SK-N-SH treated with all-trans-retinoic acid at 6 μM for 48 hours (cell line): ENCODE measurements around the gene ATXN2L.
A peak's percentile ranks its signal among the peaks of the same experiment; 100 is the strongest.

ENCODE experiments used
- ATAC-seq: fragments of 200-7000 bp; cut with Tn5 transposase; 3 replicates; pipeline ENCODE4 v1.9.1; 2020; ENCODE audit warnings: mild to moderate bottlenecking, moderate library complexity
- ARNTL ChIP-seq: fragments of 450-650 bp; formaldehyde crosslinking; IDR thresholded peaks from 2 replicates; pipeline ENCODE4 v1.5.0; 2020; ENCODE audit warnings: low read depth, mild to moderate bottlenecking, moderate library complexity, borderline replicate concordance
- BACH2 ChIP-seq: fragments of 250-450 bp; sonication (Bioruptor Pico); IDR thresholded peaks from 2 replicates; pipeline ENCODE4 v1.9.0; 2021; ENCODE audit warnings: mild to moderate bottlenecking, borderline replicate concordance
- CSDC2 ChIP-seq: fragments of 250-450 bp; sonication (Bioruptor Pico); IDR thresholded peaks from 2 replicates; pipeline ENCODE4 v1.5.0; 2020; ENCODE audit warnings: mild to moderate bottlenecking, moderate library complexity
- ESRRG ChIP-seq: fragments of 250-450 bp; sonication (Bioruptor Pico); IDR thresholded peaks from 2 replicates; pipeline ENCODE4 v1.6.1; 2021; ENCODE audit warnings: mild to moderate bottlenecking
- GLIS3 ChIP-seq: fragments of 250-450 bp; sonication (Bioruptor Pico); IDR thresholded peaks from 2 replicates; pipeline ENCODE4 v1.5.0; 2020; ENCODE audit warnings: mild to moderate bottlenecking, moderate library complexity
- ISL1 ChIP-seq: fragments of 250-450 bp; sonication (Bioruptor Pico); IDR thresholded peaks from 2 replicates; pipeline ENCODE4 v2.1.2; 2022; ENCODE audit warnings: mild to moderate bottlenecking, moderate library complexity
- OSR1 ChIP-seq: fragments of 250-450 bp; sonication (Bioruptor Pico); IDR thresholded peaks from 2 replicates; pipeline ENCODE4 v1.8.0; 2022; ENCODE audit warnings: moderate library complexity, mild to moderate bottlenecking, inconsistent platforms
- PPARA ChIP-seq: fragments of 250-450 bp; sonication (Bioruptor Pico); IDR thresholded peaks from 2 replicates; pipeline ENCODE4 v1.5.0; 2020; ENCODE audit warnings: mild to moderate bottlenecking, borderline replicate concordance
- RARB ChIP-seq: fragments of 250-450 bp; sonication (Bioruptor Pico); IDR thresholded peaks from 2 replicates; pipeline ENCODE4 v1.8.0; 2021; ENCODE audit warnings: mild to moderate bottlenecking, moderate library complexity
- SNAI2 ChIP-seq: fragments of 250-450 bp; sonication (Bioruptor Pico); IDR thresholded peaks from 2 replicates; pipeline ENCODE4 v1.5.0; 2020; ENCODE audit warnings: mild to moderate bottlenecking, moderate library complexity
- TOX ChIP-seq: fragments of 250-450 bp; sonication (Bioruptor Pico); IDR thresholded peaks from 2 replicates; pipeline ENCODE4 v1.8.0; 2021; ENCODE audit warnings: mild to moderate bottlenecking, moderate library complexity, borderline replicate concordance
- ZC3H10 ChIP-seq: fragments of 250-450 bp; sonication (Bioruptor Pico); IDR thresholded peaks from 2 replicates; pipeline ENCODE4 v1.5.1; 2021; ENCODE audit warnings: mild to moderate bottlenecking, moderate library complexity
- ZFP3 ChIP-seq: fragments of 250-450 bp; sonication (Bioruptor Pico); IDR thresholded peaks from 2 replicates; pipeline ENCODE4 v1.5.0; 2020; ENCODE audit warnings: mild to moderate bottlenecking, moderate library complexity
- ZFP30 ChIP-seq: fragments of 450-650 bp; formaldehyde crosslinking; IDR thresholded peaks from 2 replicates; pipeline ENCODE4 v1.5.0; 2022; ENCODE audit warnings: mild to moderate bottlenecking, moderate library complexity
- ZNF565 ChIP-seq: fragments of 450-650 bp; formaldehyde crosslinking; conservative IDR thresholded peaks from 2 replicates; pipeline ENCODE4 v1.5.0; 2020; ENCODE audit warnings: low read depth, mild to moderate bottlenecking, moderate library complexity
- ZNF70 ChIP-seq: fragments of 450-650 bp; formaldehyde crosslinking; IDR thresholded peaks from 2 replicates; pipeline ENCODE4 v1.5.0; 2020; ENCODE audit warnings: mild to moderate bottlenecking, moderate library complexity
- ZNF8 ChIP-seq: fragments of 450-650 bp; formaldehyde crosslinking; IDR thresholded peaks from 2 replicates; pipeline ENCODE4 v1.5.0; 2020; ENCODE audit warnings: mild to moderate bottlenecking, moderate library complexity
- TF ChIP-seq, protein P1 (sequence below): fragments of 250-450 bp; sonication (Bioruptor Pico); IDR thresholded peaks from 2 replicates; pipeline ENCODE4 v1.5.0; 2020; ENCODE audit warnings: mild to moderate bottlenecking, moderate library complexity
- TF ChIP-seq, protein P2 (sequence below): fragments of 250-450 bp; sonication (Bioruptor Pico); IDR thresholded peaks from 2 replicates; pipeline ENCODE4 v1.8.0; 2020; ENCODE audit warnings: mild to moderate bottlenecking, moderate library complexity, borderline replicate concordance
- TF ChIP-seq, protein P3 (sequence below): fragments of 250-450 bp; sonication (Bioruptor Pico); IDR thresholded peaks from 2 replicates; pipeline ENCODE4 v1.5.1; 2021; ENCODE audit warnings: mild to moderate bottlenecking, moderate library complexity
- TF ChIP-seq, protein P4 (sequence below): fragments of 250-450 bp; sonication (Bioruptor Pico); IDR thresholded peaks from 2 replicates; pipeline ENCODE4 v1.5.1; 2020; ENCODE audit warnings: low read depth, mild to moderate bottlenecking, moderate library complexity

ATXN2L gene

DNA sequence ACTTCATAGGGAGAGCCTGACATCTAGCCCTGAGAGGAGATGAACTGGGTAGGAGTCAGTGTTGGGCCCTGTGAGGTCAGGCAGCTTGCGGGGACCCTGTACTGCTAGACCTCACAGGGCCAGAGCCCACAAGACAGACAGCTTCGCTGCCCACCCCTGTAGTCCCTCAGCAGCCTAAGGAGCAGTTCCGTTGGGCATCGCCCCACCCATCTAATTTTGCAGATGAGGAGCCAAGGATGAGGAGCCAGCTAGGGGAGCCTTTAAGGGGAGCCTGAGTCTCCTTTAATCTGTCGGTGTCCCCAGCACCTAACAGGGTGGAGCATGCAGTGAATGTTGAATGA lies 24.1 kb downstream of the ATXN2L start:
- no peak for TF ChIP-seq TOX (CRISPR knock-in tag)
- TF ChIP-seq, protein P1, sequence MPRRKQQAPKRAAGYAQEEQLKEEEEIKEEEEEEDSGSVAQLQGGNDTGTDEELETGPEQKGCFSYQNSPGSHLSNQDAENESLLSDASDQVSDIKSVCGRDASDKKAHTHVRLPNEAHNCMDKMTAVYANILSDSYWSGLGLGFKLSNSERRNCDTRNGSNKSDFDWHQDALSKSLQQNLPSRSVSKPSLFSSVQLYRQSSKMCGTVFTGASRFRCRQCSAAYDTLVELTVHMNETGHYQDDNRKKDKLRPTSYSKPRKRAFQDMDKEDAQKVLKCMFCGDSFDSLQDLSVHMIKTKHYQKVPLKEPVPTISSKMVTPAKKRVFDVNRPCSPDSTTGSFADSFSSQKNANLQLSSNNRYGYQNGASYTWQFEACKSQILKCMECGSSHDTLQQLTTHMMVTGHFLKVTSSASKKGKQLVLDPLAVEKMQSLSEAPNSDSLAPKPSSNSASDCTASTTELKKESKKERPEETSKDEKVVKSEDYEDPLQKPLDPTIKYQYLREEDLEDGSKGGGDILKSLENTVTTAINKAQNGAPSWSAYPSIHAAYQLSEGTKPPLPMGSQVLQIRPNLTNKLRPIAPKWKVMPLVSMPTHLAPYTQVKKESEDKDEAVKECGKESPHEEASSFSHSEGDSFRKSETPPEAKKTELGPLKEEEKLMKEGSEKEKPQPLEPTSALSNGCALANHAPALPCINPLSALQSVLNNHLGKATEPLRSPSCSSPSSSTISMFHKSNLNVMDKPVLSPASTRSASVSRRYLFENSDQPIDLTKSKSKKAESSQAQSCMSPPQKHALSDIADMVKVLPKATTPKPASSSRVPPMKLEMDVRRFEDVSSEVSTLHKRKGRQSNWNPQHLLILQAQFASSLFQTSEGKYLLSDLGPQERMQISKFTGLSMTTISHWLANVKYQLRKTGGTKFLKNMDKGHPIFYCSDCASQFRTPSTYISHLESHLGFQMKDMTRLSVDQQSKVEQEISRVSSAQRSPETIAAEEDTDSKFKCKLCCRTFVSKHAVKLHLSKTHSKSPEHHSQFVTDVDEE (CRISPR knock-in tag) = no peak
- TF ChIP-seq ZNF70 (CRISPR knock-in tag) = no peak
- TF ChIP-seq CSDC2 = no peak
- TF ChIP-seq, protein P2, sequence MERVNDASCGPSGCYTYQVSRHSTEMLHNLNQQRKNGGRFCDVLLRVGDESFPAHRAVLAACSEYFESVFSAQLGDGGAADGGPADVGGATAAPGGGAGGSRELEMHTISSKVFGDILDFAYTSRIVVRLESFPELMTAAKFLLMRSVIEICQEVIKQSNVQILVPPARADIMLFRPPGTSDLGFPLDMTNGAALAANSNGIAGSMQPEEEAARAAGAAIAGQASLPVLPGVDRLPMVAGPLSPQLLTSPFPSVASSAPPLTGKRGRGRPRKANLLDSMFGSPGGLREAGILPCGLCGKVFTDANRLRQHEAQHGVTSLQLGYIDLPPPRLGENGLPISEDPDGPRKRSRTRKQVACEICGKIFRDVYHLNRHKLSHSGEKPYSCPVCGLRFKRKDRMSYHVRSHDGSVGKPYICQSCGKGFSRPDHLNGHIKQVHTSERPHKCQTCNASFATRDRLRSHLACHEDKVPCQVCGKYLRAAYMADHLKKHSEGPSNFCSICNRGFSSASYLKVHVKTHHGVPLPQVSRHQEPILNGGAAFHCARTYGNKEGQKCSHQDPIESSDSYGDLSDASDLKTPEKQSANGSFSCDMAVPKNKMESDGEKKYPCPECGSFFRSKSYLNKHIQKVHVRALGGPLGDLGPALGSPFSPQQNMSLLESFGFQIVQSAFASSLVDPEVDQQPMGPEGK (CRISPR knock-in tag) = no peak
- no peak for TF ChIP-seq GLIS3 (CRISPR knock-in tag)
- no peak for TF ChIP-seq ZNF565 (CRISPR knock-in tag)
- no peak for TF ChIP-seq ZFP30
- TF ChIP-seq RARB (CRISPR knock-in tag) = no peak
- peak; percentile 34 for ATAC-seq

DNA sequence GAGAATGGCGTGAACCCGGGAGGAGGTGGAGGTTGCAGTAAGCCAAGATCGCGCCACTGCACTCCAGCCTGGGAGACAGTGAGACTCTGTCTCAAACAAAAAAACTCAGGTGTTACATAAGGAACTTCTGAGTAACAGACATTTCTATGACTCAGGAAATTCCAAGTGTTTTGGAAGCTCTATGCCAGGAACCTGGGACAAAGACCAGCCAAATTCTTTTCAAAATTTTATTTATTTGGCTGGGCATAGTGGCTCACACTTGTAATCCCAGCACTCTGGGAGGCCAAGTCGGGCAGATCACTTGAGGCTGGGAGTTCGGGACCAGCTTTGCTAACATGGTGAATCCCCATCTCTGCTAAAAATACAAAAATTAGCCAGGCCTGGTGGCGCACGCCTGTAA lies 35.6 kb downstream of the ATXN2L start:
- TF ChIP-seq ZNF565 (CRISPR knock-in tag) = no peak
- TF ChIP-seq BACH2 = no peak
- no peak for TF ChIP-seq ZNF8
- no peak for TF ChIP-seq ESRRG
- TF ChIP-seq, all 23 proteins: peak for 0
- ATAC-seq = no peak

DNA sequence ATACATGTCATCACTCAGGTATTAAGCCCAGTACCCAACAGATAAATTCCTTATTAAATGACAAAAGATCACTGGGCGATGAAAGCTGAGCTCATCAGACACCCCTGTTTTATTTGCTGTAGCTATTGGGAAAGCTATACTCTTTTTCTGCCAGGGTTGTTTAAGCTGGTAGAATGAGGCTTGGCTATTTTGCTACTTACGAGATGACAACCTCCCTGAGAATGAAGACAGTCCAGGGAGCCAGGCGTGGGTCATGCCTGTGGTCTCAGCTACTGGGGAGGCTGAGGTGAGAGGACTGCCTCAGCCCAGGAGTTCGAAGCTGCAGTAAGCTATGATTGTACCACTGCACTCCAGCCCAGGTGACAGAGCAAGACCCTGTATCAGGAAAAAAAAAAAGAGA lies 36.5 kb downstream of the ATXN2L start:
- TF ChIP-seq ESRRG (no peak), RARB (CRISPR knock-in tag) (no peak), OSR1 (CRISPR knock-in tag) (no peak), ZNF565 (CRISPR knock-in tag) (no peak), SNAI2 (no peak), PPARA (no peak), ARNTL (CRISPR knock-in tag) (no peak), CSDC2 (no peak), ZNF8 (no peak), ISL1 (CRISPR knock-in tag) (no peak), ZNF70 (CRISPR knock-in tag) (no peak), BACH2 (no peak)
- TF ChIP-seq, protein P3, sequence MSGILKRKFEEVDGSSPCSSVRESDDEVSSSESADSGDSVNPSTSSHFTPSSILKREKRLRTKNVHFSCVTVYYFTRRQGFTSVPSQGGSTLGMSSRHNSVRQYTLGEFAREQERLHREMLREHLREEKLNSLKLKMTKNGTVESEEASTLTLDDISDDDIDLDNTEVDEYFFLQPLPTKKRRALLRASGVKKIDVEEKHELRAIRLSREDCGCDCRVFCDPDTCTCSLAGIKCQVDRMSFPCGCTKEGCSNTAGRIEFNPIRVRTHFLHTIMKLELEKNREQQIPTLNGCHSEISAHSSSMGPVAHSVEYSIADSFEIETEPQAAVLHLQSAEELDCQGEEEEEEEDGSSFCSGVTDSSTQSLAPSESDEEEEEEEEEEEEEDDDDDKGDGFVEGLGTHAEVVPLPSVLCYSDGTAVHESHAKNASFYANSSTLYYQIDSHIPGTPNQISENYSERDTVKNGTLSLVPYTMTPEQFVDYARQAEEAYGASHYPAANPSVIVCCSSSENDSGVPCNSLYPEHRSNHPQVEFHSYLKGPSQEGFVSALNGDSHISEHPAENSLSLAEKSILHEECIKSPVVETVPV = no peak
- TF ChIP-seq, protein P4, sequence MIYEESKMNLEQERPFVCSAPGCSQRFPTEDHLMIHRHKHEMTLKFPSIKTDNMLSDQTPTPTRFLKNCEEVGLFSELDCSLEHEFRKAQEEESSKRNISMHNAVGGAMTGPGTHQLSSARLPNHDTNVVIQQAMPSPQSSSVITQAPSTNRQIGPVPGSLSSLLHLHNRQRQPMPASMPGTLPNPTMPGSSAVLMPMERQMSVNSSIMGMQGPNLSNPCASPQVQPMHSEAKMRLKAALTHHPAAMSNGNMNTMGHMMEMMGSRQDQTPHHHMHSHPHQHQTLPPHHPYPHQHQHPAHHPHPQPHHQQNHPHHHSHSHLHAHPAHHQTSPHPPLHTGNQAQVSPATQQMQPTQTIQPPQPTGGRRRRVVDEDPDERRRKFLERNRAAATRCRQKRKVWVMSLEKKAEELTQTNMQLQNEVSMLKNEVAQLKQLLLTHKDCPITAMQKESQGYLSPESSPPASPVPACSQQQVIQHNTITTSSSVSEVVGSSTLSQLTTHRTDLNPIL (CRISPR knock-in tag) = no peak
- ATAC-seq = no peak

DNA sequence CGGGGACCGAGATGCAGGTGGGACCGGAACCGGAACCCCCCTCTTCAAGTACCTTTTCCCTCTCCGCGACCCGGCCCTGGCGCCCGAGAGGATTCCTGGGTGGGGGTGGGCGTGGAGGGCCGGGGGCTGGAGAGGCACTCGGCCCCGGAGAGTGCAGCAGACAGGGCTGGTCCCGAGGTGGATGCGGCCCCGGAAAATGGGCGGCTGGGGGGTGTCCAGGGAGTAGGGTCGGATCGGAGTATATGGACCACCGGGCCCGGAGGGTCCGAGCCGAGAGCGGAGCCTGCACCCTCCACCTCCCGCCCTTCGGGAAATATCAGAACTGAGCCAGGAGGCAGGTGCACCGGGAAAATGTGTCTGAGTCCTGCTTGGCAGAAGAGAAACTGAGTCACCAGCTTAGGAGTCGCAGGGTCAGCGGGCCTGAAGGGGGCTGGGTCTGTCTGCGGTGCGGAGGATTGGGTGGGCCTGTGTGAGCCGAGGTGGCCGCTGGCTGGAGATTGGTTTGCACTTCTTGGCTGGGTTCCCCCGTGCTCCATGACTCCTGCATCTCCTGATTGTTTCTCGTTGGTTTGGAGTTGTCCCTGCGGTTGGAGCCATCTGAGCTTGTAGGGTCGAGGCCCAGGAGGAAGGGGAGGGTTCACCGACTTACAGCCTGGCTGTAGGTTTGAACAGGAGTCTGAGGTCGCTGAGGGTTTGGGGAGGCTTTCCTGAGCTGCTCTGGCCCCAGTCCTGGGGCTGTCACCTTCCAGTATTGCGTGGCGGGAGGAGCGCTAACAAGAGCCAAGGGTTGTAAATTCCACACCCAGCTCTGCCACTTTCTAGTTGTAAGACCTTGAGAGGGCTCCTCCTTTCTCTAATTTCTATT lies 41.4 kb downstream of the ATXN2L start:
- peak; percentile 21 for ATAC-seq
- TF ChIP-seq ZFP3 (CRISPR knock-in tag) (no peak), BACH2 (no peak), ISL1 (CRISPR knock-in tag) (no peak), RARB (CRISPR knock-in tag) (no peak), ZFP30 (no peak), ARNTL (CRISPR knock-in tag) (no peak), ZC3H10 (no peak), TOX (CRISPR knock-in tag) (no peak), ZNF8 (no peak), PPARA (no peak), CSDC2 (no peak)
